ENCODE data around the gene F2RL1.
"Not testable (repeated sequence)": the region's sequence is repeated elsewhere in the genome, so short reads cannot be mapped to it uniquely, and the experiment has no call there.

The F2RL1 gene

DNA sequence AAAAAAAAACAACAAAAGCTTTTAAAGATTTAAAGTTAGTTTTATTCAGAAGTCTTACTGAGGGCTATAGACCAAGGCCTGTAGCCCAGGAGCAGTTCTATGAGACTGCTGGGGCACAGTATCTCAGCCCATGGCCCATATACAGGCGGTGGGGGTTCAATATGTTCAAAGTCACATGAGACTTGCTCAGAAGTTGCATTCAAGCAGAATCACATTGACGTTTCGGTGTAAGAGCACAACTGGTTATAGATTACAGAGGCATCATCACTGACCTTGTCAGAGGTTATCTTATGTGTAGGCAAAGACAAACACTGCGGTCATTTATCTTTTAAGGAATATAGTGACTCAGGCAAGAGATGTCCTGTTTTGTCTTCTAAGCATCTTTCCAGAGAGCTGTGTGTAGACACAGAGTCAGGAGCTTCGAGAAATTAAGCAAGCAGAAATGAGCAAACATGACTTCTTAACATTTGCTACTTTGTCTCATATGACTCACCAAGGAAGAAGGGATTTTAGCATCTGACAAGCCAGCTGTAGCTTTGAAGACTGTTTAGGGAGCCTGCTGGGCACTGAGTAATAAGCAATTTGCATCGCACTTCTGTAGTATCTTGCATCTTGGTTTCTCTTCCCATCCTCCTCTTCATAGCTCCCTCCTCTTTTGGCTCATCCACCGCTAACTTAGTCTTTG is 12.9 kb upstream of the F2RL1 start:
- no peak for DNase-seq (ENCODE audit: extremely low read depth in 1 of 2, low read depth in 1 of 2)

GRCh38 chr5:76807296-76807695 is 11.5 kb upstream of the F2RL1 start:
- DNase-seq (ENCODE audit: extremely low read depth in 1 of 2, low read depth in 1 of 2), result no peak

- DNase-seq (ENCODE audit: extremely low read depth in 1 of 2, low read depth in 1 of 2), result no peak
Measured at GRCh38 chr5:76808141-76808691, 10.6 kb upstream of the F2RL1 start.

GRCh38 chr5:76809141-76809540 is 9.7 kb upstream of the F2RL1 start:
- no peak for DNase-seq (ENCODE audit: extremely low read depth in 1 of 2, low read depth in 1 of 2)

DNA sequence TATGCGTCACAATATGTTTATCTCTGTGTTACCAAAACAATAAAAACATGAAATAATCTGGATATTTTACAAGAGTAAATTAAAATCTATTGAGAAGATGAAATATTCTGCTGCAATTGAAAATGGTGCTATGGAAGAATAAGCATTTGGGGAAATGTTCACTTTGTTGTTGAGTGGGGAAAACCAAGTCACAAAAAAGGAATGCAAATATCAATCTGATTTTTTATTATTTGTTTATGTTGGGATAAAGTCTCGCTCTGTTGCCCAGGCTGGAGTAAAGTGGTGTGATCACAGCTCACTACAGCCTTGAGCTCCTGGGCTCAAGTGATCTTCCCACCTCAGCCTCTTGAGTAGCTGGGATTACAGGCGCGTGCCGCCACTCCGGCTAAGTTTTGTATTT is 8.6 kb upstream of the F2RL1 start:
- no peak for DNase-seq (ENCODE audit: extremely low read depth in 1 of 2, low read depth in 1 of 2)

- DNase-seq (ENCODE audit: extremely low read depth in 1 of 2, low read depth in 1 of 2), result no peak
Measured at GRCh38 chr5:76811214-76811613, 7.6 kb upstream of the F2RL1 start.

GRCh38 chr5:76812209-76812608 is 6.6 kb upstream of the F2RL1 start:
- not testable (repeated sequence) for DNase-seq (ENCODE audit: extremely low read depth in 1 of 2, low read depth in 1 of 2)

- DNase-seq (ENCODE audit: extremely low read depth in 1 of 2, low read depth in 1 of 2), result no peak
Measured at GRCh38 chr5:76813982-76814562, 4.8 kb upstream of the F2RL1 start.

DNA sequence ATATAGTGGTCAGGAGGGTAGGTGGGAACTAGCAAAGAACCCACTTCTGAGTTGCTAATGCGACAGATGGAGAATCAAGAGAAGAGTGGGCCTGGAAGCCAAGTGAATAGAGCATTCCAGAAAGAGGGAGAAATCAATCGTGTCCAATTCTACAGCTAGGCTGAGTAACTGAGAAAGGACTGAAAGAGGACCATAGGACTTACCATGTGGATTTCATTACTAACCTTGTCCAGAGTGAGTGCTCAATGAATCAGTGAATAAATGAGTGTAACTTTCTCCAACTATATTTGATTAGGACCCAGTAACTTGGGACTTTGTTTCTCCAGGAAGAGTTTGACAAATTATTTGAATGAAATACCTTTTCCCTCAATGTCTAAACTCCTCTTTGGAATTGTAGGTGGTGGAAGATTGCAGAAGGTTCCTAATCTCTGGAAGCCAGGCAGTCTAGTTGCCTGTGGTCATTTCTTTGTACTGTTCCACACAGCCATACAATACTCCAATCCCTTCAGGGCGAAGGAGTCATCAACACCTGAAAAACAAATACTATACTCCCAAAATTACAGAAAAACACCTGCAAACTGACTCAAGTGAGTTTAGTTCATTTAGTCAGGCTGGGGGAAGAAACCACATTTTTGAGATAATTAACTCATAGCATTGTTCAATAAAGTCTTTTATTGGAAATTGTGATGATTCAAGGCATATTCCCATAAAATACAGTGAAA is 2.6 kb upstream of the F2RL1 start:
- DNase-seq (ENCODE audit: extremely low read depth in 1 of 2, low read depth in 1 of 2), result no peak

DNA sequence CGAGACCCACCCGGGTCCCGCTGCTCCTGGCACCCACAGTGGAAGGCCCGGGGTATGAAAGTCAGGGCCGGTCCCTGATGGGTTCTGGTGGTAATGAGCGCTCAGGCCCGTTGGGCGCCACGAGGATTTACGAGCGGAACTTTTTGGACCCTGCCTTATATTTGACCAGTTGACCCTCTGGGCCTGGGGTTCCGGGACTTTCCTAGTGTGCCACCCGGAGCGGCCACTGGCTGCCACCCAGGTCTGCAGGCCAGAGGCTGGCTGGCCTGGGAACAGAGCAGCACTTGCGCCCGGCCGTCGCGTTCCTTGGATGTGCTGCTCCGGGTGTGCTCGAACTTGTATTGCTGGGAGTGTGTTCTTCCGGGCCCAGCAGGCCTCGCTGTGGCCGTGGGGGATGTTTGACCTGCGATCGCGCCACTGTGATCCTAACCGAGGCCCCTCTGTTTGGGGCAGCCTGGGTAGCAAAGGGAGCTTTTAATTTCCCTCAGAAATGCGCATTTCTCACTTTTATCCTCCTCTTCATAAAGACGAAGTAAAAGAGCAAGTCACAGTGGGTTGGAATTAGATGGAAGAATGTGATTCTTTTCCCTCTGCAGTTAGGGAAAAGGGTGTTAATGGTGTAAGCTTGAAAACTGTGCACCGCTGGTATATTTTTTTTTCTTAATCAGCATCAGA is 1.2 kb downstream of the F2RL1 start:
- DNase-seq (ENCODE audit: extremely low read depth in 1 of 2, low read depth in 1 of 2), result no peak

- no peak for DNase-seq (ENCODE audit: extremely low read depth in 1 of 2, low read depth in 1 of 2)
Measured at GRCh38 chr5:76820526-76820890, 1.7 kb downstream of the F2RL1 start.

GRCh38 chr5:76821136-76821535 is 2.3 kb downstream of the F2RL1 start:
- DNase-seq (ENCODE audit: extremely low read depth in 1 of 2, low read depth in 1 of 2), result no peak

GRCh38 chr5:76822105-76822731 is 3.4 kb downstream of the F2RL1 start:
- not testable (repeated sequence) for DNase-seq (ENCODE audit: extremely low read depth in 1 of 2, low read depth in 1 of 2)

DNA sequence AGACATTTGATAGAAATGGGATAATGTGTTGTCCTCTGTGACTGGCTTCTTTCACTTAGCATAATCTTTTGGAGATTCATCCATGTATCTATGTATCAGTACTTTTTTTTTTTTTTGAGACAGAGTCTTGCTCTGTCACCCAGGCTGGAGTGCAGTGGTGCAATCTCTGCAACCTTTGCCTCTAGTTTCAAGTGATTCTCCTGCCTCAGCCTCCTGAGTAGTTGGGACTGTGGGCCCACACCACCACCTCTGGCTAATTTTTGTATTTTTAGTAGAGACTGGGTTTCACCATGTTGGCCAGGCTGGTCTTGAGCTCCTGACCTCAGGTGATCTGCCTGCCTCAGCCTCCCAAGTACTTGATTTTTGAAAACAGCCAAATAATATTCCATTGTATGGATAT is 7.6 kb downstream of the F2RL1 start:
- DNase-seq (ENCODE audit: extremely low read depth in 1 of 2, low read depth in 1 of 2), result not testable (repeated sequence)

- DNase-seq (ENCODE audit: extremely low read depth in 1 of 2, low read depth in 1 of 2), result no peak
Measured at GRCh38 chr5:76831110-76831452, 12.3 kb downstream of the F2RL1 start.

GRCh38 chr5:76836181-76836580 is 17.4 kb downstream of the F2RL1 start:
- DNase-seq (ENCODE audit: extremely low read depth in 1 of 2, low read depth in 1 of 2), result no peak

- DNase-seq (ENCODE audit: extremely low read depth in 1 of 2, low read depth in 1 of 2), result no peak
Measured at GRCh38 chr5:76836585-76836984, 17.8 kb downstream of the F2RL1 start.

DNA sequence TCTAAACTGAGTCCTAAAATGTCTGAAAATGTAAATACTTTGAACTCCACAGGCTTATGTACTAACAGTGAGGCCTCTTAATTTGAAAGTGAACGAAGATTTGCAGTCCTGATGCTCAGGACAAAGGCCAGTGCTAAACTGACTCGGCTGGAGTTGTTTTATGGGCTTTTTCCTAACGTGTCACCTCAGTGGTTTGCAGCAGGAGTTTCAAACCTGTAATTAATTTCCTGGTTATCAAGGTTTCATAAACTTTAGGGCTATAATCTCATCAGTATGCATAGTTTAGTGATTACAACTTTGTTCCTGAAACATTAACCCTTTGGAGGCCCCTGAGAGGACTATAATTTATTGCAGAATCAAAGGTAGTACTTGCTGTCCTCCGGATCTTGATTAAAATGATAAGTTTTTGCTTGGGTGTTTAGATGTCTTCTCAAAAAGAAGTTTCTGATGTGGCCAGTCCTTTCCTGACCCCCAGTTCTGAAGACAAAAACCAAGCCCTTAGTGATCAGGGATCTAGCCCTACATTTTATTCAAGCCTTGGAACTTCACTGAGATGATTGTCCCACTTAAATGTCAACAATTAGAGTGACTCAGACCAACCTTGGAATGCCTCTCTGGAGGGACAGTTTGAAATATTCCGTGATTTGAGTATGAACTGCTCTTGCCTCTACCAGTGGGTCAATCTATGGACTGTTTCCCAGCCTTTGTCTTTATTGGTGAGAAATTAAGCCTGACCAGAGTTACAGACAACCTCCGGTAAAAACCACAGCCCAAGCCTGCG is 19.8 kb downstream of the F2RL1 start:
- no peak for DNase-seq (ENCODE audit: extremely low read depth in 1 of 2, low read depth in 1 of 2)

DNA sequence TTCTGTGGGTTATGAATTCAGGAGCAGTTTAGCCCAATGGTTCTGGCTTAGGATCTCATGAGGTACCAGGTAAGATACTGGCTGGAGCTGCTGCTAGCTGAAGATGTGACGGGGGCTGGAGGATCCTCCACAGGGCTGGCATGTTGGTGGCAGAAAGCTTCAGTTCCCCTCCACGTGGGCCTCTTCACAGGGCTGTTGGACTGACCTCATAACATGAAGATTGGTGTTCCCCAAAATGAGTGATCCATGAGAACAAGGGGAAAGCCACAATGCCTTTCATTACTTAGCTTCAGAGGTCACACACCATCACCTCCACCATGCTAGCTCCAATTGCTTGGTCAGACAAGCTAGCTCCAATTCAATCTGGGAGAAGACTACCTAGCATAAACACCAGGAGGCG is 22.5 kb downstream of the F2RL1 start:
- DNase-seq (ENCODE audit: extremely low read depth in 1 of 2, low read depth in 1 of 2), result no peak

GRCh38 chr5:76845890-76846289 is 27.1 kb downstream of the F2RL1 start:
- DNase-seq (ENCODE audit: extremely low read depth in 1 of 2, low read depth in 1 of 2), result no peak
